NOMO-1 treated with DMSO at 0.1 percent for 48 hours (cell line): ENCODE data around the gene ATP2A3.
A peak's percentile ranks its signal among the peaks of the same experiment; 100 is the strongest.

Experiments
- DNase-seq: peaks from one replicate; lab custom pipeline; 2025; ENCODE audit not compliant: unreplicated experiment; lab: John Stamatoyannopoulos, UW

ATP2A3 gene

DNA sequence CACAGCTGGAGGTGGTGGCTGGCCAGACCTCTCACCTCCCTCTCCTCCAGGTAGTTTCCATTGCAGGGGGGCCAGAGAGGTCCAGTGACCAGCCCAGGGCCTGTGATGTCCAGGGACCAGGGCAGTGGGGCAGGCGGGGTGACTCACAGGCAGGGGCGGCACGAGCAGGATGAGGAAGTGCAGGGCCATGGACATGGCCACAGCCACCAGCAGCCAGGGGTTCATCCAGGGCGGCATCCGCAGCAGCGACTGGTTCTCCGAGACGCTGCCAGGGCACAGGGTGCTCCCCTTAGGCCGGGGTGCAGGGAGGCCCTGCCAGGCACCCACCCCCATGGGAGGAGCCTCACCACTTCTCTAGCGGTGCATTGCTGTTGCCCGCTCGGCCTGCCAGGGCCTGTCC, 35.1 kb downstream of the ATP2A3 start:
- no peak for DNase-seq

DNA sequence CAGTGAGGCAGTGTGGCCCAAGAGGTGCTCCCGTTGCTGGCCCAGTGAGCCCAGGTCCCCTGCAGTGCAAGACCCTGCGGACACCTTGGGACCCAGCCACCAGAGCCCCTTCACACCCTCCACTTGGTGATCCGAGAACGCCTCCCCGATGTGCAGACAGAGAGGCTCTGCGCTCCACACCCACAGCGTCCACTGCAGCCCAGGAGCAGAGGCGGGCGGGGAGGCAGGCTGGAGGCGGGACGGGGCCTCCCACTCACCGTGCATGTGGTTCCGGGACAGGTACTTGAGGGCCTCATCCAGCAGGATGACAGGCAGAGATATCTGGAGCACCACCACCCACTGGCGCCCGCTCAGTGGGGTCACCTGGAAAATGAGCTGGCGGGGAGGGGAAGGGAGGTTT, 35.8 kb downstream of the ATP2A3 start:
- DNase-seq, result no peak

GRCh38 chr17:3927628-3928340, 36.5 kb downstream of the ATP2A3 start:
- DNase-seq, result no peak

DNA sequence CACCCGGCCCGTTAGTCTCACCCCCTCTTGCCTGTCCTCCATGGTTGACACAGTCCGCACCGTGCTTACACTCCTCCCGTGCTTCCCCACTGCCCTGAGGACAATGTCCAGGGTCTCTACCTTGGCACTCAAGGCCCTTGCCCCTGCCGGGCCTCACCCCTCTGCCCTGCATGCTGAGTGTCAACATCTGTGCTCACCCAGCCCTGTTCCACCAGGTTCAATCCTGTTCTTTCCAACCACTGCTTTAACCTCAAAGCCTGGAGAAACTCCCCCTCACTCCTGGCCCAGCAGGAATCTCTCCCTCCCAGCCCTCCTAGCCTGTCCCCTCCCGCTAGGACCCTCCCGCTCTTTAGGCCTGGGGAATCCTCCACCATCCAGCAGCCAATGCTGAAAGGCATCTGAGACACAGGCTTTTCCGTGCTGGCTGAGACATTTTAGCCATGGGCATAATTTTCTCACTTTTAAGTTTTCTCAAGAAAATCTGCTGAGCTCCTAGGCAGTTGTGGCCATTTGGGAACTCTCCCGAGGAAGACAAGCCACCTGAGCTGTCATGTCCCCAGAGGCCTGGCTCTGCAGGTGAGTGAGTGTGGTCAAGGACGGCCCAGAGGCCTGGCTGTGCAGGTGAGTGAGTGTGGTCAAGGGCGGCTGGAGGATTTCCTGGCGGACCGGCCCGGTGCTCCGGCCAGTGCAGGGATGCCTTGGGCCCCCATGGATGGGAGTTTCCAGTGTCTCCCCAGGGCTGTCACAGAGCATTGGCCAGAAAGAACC, 37.2 kb downstream of the ATP2A3 start:
- DNase-seq, result no peak

DNA sequence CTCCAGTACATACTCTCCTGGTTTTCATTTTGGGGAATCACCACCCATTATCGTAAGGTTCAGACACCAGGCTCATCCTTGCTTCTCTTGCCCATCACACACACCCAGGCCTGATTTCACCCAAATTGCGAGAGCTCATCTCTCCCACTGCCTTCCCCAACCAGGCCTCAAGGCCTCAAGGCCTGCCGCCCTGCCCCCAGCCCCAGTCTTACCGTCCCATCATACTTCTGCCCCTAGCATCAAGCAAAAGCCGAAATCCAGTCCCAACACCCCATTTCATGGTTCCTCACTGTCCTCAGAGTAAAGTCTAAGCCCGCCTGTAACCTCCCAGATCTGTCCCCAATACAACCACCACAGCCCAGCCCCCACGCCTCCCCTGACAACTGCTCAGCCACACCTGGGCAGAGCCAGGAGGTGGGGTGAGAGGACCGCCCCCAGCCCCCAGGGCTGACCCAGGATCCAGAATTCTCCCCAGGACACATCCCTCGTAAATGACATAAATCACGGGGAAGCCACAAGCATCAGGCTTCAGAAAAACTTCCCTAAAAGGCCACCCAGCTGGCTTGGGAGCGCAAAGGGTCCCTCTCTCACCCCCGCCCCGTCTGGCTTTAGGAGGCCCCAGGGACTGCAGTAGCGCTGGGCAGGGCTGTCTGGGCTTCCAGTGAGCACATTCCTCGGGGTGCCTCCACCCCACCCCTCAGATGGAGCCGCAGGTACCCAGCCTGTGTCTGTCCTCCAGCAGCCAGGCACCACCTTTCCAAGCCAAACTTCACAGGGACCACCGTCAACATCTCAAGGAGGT, 38.4 kb downstream of the ATP2A3 start:
- DNase-seq, result no peak

DNA sequence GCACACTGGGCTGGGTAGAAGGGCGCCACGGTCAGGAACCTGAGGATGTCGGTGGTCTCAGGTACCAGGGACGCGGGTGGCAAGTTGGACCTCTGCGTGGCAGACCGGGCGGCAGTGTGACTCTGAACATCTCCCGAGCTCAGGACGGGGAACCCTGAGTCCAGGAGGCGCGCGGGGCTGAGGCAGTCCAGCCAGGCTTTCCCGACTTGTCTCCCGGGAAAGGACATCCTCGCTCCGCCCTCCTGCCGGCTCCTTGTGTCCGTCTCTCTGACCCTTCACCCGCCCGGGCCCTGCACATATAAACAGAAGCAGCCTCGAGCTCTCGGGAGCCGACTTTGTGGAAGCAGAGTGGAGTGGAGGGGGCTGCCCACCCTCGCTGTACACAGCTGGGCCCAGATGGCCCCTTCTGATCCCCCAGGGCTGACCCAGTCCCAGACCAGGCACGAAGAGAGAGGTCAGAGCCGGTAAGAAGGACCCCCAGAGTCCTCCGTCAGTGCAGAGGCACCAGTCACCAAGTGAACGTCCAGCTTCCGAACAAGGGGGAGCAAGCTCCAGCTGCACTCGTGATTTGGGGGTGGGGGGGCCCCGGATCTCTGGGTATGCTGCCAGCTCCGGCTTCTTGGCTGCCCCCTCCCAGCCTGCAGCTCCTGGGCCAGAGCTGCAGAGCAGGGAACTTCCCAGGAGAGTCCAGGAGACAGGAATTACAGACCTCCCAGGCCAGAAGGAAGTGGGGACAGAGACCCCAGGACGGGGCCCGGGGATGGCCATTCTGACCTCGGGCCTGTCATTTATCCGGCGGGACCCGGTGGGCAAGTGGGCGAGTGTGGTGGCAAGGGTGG, 39.5 kb downstream of the ATP2A3 start:
- DNase-seq, result no peak

DNA sequence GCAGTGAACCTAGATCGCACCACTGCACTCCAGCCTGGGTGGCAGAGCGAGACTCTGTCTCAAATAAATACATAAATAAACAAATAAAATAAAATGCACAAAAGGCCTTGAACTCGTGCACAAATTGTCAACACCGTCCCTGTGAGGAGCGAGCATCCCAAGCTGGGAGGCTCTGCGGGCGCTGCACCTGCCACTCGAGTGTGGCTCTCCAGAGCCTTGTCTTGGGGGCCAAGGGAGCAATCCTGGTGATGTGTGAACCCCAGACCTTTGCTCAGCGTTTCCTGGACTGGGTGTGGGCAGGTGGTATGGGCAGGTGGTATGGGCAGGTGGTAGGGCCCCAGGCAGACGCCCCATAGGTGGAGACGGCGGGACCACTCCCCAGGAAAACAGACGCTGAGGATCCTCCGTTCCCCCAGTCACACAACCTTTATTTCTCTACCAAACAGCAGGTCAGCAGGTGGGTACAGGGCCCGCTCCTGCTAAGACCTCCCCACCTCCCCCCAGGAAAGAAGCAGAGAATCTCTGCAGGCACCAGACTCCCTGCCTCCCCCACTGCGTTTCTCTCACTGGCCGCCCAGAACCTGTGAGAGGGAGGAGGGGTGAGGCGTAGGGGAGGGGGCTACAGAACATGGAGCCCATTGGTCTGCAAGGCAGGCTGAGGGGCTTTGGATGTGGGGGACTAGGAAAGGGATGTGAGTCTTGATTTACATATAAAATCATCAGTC, 40.6 kb downstream of the ATP2A3 start:
- no peak for DNase-seq

- no peak for DNase-seq
Observed at GRCh38 chr17:3922765-3923164, 41.5 kb downstream of the ATP2A3 start.

GRCh38 chr17:3921502-3922319, 42.5 kb downstream of the ATP2A3 start:
- no peak for DNase-seq

- DNase-seq, result peak; percentile 28
Observed at GRCh38 chr17:3921006-3921405, 43.2 kb downstream of the ATP2A3 start.

DNA sequence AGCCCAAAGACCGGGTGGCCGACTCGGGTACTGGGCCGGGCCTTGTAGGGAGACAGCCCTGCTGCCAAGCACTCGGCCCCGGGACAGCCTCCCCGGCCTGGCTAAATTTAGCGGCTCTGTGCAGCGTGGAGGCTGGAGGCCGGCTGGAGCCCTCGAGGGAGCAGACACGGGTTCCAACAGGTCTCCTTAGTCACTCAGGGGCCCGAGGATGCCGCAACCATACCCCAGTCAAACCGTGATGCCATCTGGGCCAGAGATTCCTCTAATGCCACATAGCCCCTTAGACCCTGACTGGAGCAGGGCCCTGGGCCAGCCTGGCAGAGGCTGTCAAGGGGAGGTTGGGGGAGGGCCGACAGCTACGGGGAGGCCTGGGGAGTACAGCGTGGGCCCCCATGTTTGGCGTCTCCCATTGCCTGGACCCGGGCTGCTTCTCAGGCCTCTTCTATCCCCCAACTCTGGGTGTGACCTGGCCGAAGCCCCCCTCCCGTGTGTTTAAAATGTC, 45.1 kb downstream of the ATP2A3 start:
- no peak for DNase-seq

DNA sequence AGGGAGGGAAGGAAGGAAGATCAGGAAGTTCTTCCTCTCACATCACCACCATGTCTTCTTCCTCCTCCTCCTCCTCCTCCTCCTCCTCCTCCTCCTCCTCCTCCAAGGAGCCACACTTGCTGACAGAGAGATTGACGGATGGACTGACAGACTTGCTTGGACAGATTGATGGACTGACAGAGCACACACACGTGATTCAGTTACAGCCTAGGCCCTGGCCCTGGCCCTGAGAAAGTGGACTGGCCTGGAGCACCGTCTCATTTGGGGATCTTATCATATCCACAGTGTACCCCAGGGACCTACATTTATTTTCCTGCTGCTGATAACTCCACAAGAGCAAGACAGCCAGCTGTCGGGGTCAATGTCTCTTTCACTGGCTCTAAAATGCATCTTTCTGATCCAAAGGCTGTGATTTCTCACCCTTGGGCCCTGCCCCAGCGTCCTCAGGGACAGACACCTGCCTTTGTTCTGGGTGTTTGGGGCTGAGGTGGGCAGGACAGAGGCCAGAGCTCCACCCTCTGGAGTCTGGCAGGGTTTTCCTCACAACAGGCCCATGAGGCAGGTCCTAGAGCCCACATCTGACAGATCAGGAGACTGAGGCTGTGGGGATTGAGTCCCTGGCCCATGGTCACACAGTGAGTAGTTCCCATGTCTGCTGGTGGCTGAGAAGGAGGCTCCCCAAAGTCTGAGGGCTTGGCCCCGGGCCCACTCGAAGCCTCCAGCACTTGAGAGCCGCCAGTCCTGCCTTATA, 45.7 kb downstream of the ATP2A3 start:
- DNase-seq, result no peak

GRCh38 chr17:3917391-3917931, 46.8 kb downstream of the ATP2A3 start:
- peak; percentile 51 for DNase-seq

GRCh38 chr17:3916825-3917224, 47.4 kb downstream of the ATP2A3 start:
- peak; percentile 66 for DNase-seq

GRCh38 chr17:3915995-3916696, 48.1 kb downstream of the ATP2A3 start, which contains the start of gene P2RX1:
P2RX1 (minus strand) TSS chr17:3916465; CDS start chr17:3916225, 240 bp downstream.
- DNase-seq, result peak; percentile 94

DNA sequence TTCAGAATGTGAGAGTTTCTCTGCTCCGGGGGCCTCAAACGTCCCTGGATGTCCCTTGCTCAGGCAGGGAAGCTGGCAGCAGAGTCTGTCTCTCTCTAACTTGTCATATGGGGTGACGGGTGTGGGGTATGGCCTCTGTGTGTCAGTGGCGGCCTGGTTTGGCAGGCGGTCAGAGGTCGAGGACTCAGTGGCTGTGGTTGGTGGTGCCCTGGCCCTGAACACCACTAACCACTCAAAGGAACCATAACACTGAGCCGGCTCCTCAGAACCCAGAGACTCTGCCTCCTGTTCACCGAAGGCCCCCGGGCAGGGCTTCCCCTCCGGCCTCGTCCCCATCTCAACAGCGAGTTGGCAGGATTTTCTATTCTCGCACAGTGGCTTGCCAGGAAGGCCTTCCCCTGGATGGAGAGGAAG, 48.6 kb downstream of the ATP2A3 start:
- no peak for DNase-seq

DNA sequence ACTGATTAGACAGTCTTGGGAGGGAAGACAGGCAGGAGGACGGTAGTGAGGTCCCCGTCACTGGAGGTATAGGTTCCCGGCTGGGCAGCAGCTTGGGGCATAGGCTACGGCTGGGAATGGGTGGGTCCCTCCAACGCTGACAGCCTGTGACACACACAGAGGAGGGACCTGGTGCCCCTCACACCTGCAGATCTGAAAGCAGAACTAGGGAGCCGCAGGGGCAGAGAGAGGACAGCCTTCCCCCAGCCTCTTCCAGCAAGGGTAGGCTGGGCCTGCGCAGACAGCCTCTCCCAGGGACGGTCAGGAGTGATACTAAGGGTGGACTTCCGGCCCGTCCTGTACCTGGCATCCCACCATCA, 49.9 kb downstream of the ATP2A3 start:
- peak; percentile 71 for DNase-seq
